Panc1 (cell line): Measurements from ENCODE around the gene MFAP4.

Source experiments
- POLR2AphosphoS5 ChIP-seq: IDR thresholded peaks from 2 replicates; pipeline ENCODE4 v1.6.1; 2012; ENCODE audit warnings: mild to moderate bottlenecking, low read depth, low read length, moderate library complexity
- SIN3A ChIP-seq: IDR thresholded peaks from 2 replicates; pipeline ENCODE4 v1.6.1; 2012; ENCODE audit warnings: low read depth, mild to moderate bottlenecking, low read length, moderate library complexity, borderline replicate concordance; ENCODE audit not compliant: insufficient read depth
- TCF7L2 ChIP-seq: IDR thresholded peaks from 2 replicates; pipeline ENCODE4 v1.6.1; 2011; ENCODE audit warnings: mild to moderate bottlenecking, low read depth, low read length, inconsistent platforms
- TF ChIP-seq, protein P1 (sequence below): fragments of 450-650 bp; IDR thresholded peaks from 2 replicates; pipeline ENCODE4 v1.5.1; 2017; ENCODE audit warnings: mild to moderate bottlenecking
- TF ChIP-seq, protein P2 (sequence below), 2 experiments: IDR thresholded peaks; 2 replicates each; pipeline ENCODE4 v1.6.1; 2011 to 2012; ENCODE audit warnings: low read depth in 2 of 2, control low read depth in 1 of 2, low read length in 1 of 2, mild to moderate bottlenecking in 1 of 2, moderate library complexity in 1 of 2; ENCODE audit not compliant: insufficient read depth in 1 of 2

DNA sequence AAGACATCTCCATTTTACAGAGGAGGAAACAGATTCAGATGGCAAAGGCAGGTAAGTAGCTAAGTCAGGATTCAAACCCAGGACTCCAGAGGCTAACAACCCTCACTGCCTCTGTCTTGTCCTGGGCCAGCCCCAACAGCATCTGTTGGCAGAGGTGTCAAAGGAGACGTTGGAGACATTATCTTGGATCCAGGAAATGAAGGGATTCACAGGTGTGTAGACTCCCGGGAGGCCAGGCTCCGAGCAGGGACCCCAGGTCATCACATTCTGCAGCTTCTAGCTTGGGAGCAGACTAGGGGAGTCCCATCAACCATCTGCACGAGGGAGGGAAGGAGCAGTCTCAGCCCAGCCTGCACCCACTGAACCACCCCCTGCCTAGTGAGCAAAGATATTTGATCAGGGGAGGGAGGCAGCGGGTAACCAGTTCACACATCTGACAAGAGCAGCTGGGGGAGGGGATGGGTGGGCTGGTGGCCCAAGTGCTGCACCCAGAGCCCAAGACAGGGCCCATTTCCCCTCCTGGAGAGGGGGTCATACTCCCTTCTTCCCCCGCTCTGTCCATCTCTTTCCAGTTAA, 23.4 kb downstream of the MFAP4 start:
- no peak for TF ChIP-seq POLR2AphosphoS5
- TF ChIP-seq, protein P1, sequence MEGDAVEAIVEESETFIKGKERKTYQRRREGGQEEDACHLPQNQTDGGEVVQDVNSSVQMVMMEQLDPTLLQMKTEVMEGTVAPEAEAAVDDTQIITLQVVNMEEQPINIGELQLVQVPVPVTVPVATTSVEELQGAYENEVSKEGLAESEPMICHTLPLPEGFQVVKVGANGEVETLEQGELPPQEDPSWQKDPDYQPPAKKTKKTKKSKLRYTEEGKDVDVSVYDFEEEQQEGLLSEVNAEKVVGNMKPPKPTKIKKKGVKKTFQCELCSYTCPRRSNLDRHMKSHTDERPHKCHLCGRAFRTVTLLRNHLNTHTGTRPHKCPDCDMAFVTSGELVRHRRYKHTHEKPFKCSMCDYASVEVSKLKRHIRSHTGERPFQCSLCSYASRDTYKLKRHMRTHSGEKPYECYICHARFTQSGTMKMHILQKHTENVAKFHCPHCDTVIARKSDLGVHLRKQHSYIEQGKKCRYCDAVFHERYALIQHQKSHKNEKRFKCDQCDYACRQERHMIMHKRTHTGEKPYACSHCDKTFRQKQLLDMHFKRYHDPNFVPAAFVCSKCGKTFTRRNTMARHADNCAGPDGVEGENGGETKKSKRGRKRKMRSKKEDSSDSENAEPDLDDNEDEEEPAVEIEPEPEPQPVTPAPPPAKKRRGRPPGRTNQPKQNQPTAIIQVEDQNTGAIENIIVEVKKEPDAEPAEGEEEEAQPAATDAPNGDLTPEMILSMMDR = no peak
- TF ChIP-seq SIN3A = no peak
- TF ChIP-seq TCF7L2 = no peak
- TF ChIP-seq, protein P2, sequence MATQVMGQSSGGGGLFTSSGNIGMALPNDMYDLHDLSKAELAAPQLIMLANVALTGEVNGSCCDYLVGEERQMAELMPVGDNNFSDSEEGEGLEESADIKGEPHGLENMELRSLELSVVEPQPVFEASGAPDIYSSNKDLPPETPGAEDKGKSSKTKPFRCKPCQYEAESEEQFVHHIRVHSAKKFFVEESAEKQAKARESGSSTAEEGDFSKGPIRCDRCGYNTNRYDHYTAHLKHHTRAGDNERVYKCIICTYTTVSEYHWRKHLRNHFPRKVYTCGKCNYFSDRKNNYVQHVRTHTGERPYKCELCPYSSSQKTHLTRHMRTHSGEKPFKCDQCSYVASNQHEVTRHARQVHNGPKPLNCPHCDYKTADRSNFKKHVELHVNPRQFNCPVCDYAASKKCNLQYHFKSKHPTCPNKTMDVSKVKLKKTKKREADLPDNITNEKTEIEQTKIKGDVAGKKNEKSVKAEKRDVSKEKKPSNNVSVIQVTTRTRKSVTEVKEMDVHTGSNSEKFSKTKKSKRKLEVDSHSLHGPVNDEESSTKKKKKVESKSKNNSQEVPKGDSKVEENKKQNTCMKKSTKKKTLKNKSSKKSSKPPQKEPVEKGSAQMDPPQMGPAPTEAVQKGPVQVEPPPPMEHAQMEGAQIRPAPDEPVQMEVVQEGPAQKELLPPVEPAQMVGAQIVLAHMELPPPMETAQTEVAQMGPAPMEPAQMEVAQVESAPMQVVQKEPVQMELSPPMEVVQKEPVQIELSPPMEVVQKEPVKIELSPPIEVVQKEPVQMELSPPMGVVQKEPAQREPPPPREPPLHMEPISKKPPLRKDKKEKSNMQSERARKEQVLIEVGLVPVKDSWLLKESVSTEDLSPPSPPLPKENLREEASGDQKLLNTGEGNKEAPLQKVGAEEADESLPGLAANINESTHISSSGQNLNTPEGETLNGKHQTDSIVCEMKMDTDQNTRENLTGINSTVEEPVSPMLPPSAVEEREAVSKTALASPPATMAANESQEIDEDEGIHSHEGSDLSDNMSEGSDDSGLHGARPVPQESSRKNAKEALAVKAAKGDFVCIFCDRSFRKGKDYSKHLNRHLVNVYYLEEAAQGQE (IDR thresholded peaks at IDR 0.05; ENCODE audit: insufficient read depth in 1 of 2, low read depth in 2 of 2, low read length in 1 of 2) = no peak
